Measurements from ENCODE around the gene CRCP. TPM values are rescaled to one million over a fixed set of nuclear protein-coding genes. Genes with fewer than 3 reads are reported as not detected.

The CRCP gene
- total RNA-seq, 1 experiment from 2014 or later = 36.4 TPM

DNA sequence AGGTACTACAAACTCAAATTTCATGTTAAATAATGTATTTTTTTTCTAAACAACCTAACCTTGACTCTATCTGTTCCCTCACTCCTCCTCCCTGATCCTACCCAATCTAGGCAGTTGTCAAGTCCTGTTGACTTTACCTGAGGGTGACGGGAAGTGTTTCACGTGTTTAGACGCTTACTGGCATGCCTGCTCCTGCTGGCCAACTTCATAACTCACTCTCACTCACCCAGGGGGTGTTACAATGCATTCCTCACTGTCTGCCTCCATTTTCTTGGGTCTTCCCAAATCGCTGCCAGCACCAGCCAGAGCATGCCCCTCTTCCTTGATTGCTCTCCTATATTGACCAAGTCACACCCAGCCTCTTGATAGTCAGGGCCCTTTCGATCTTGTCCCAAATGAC is 28.3 kb downstream of the CRCP start:
- ChIA-PET CTCF (no interaction called here), POLR2A (ENCODE audit: unreplicated experiment) (no interaction called here)
- Histone ChIP-seq H3F3A (ENCODE audit: low read length, unreplicated experiment) (no peaks in the 10 kb centered on the region), H3K27me3 (ENCODE audit: low read length) (no peaks in the 10 kb centered on the region), H3K36me3 (ENCODE audit: low read depth, low read length) (peaks cover 46% of the 10 kb centered on the region), H3K27ac (ENCODE audit: low read length) (no peak overlapping the region), H3K4me1 (ENCODE audit: insufficient read depth, low read length) (peaks cover 19% of the 10 kb centered on the region), H2AFZ (ENCODE audit: low read length) (no peak overlapping the region), H3K4me2 (ENCODE audit: low read length) (no peak overlapping the region), H3K9me3 (ENCODE audit: low read length) (no peaks in the 10 kb centered on the region), H3K9me2 (replicated peaks; ENCODE audit: low read length) (no peaks in the 10 kb centered on the region), H3K79me2 (ENCODE audit: low read length) (peaks cover 13% of the 10 kb centered on the region; the same call in 1 of the 2 replicates), H4K20me1 (ENCODE audit: low read length) (no peaks in the 10 kb centered on the region), H3K9ac (ENCODE audit: low read length) (no peak overlapping the region), H3K4me3 (ENCODE audit: low read length) (no peak overlapping the region)
- intact Hi-C loops (cut with micrococcal nuclease) = no loop called here
- DNase-seq (no peak), ATAC-seq (no peak)
- TF ChIP-seq EZH2phosphoT487 (IDR thresholded peaks at IDR 0.05; ENCODE audit: borderline replicate concordance, low read length) = no peak
- no TSS peak for BruUV-seq (replicated peaks)

DNA sequence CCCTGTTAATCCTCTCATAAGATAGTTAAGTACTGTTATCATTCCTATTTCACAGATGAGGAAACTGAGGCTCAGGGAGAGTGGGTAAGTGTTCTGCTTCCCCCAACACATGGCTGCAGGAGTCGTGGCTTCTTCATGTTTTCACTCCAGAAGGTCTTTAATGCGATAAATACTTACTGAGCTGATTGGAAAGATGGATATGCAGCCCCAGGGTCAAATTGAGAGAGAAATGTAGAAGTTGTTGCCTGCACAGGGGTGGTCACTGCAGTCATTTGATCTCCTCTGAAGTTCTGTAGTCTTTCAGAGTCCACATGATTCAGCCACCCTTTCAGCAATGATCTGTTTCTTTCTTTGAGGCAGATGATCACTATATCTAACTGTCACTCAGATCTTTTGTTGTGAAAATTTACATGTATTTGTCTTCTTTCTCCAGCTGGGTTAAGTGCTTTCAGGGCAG is 29.3 kb downstream of the CRCP start:
- H4K20me1 ChIP-seq (ENCODE audit: low read length) = no peaks in the 10 kb centered on the region
- ChIA-PET POLR2A (ENCODE audit: unreplicated experiment) (no interaction called here), CTCF (no interaction called here)
- intact Hi-C loops (cut with micrococcal nuclease) = no loop called here
- no peak overlapping the region for H2AFZ ChIP-seq (ENCODE audit: low read length)
- no peaks in the 10 kb centered on the region for H3F3A ChIP-seq (ENCODE audit: low read length, unreplicated experiment)
- H3K27me3 ChIP-seq (ENCODE audit: low read length) = no peaks in the 10 kb centered on the region
- H3K4me3 ChIP-seq (ENCODE audit: low read length) = no peak overlapping the region
- H3K9me3 ChIP-seq (ENCODE audit: low read length) = no peaks in the 10 kb centered on the region
- BruUV-seq (replicated peaks) = no TSS peak
- ATAC-seq = no peak
- H3K9ac ChIP-seq (ENCODE audit: low read length) = no peak overlapping the region
- H3K27ac ChIP-seq (ENCODE audit: low read length) = no peak overlapping the region
- DNase-seq = no peak
- H3K9me2 ChIP-seq (replicated peaks; ENCODE audit: low read length) = no peaks in the 10 kb centered on the region
- H3K4me1 ChIP-seq (ENCODE audit: insufficient read depth, low read length) = peaks cover 27% of the 10 kb centered on the region
- H3K4me2 ChIP-seq (ENCODE audit: low read length) = no peak overlapping the region
- H3K79me2 ChIP-seq (ENCODE audit: low read length) = peaks cover 15% of the 10 kb centered on the region; the same call in 1 of the 2 replicates
- peaks cover 45% of the 10 kb centered on the region for H3K36me3 ChIP-seq (ENCODE audit: low read depth, low read length)
- no peak for TF ChIP-seq EZH2phosphoT487 (IDR thresholded peaks at IDR 0.05; ENCODE audit: borderline replicate concordance, low read length)
- TF ChIP-seq EZH2 (IDR thresholded peaks at IDR 0.05; ENCODE audit: low read length, unreplicated experiment) = no peak
- TF ChIP-seq, protein P1, sequence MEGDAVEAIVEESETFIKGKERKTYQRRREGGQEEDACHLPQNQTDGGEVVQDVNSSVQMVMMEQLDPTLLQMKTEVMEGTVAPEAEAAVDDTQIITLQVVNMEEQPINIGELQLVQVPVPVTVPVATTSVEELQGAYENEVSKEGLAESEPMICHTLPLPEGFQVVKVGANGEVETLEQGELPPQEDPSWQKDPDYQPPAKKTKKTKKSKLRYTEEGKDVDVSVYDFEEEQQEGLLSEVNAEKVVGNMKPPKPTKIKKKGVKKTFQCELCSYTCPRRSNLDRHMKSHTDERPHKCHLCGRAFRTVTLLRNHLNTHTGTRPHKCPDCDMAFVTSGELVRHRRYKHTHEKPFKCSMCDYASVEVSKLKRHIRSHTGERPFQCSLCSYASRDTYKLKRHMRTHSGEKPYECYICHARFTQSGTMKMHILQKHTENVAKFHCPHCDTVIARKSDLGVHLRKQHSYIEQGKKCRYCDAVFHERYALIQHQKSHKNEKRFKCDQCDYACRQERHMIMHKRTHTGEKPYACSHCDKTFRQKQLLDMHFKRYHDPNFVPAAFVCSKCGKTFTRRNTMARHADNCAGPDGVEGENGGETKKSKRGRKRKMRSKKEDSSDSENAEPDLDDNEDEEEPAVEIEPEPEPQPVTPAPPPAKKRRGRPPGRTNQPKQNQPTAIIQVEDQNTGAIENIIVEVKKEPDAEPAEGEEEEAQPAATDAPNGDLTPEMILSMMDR (conservative IDR thresholded peaks at IDR 0.05; ENCODE audit: low read depth, low read length) = no peak

DNA sequence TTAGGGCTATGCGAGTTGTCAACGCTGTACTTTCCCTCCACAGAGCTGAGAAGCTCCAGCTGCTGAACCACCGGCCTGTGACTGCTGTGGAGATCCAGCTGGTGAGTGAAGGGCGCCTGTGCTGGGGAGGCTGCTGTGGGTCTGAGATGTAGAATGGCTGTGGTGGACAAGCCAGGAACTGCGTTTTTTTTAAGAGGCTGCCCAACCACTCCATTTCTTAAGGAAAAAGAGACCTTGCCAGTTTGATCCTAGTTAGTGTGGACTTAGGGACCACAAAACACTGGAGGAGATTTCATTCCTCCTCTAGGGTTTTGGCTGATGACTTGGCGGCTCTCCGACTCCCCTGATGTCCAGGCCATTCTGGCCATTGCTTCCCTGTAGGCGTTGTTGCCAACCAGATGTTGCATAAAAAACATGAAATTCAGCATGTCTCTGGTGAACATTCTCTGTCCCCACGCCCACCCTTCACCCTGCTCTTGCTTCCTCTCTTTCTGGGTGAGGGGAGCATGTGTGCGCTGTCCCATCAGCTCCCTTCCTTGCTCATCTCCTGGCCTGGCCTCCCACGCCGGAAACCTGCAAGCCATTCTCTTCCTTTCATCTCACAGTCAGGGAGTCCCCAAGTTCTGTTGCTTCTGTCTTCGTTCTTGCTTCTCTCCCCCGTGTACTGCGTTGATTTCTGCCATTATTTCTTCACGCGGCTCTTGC is 30.9 kb downstream of the CRCP start:
- POLR2A ChIA-PET (ENCODE audit: unreplicated experiment) = no interaction called here

More for the DNA sequence above, 30.9 kb downstream of the CRCP start:
- peaks cover 16% of the 10 kb centered on the region for H3K79me2 ChIP-seq (ENCODE audit: low read length)
- H3K9me3 ChIP-seq (ENCODE audit: low read length) = no peaks in the 10 kb centered on the region
- H3F3A ChIP-seq (ENCODE audit: low read length, unreplicated experiment) = no peaks in the 10 kb centered on the region
- no peaks in the 10 kb centered on the region for H3K27me3 ChIP-seq (ENCODE audit: low read length)
- no peak overlapping the region for H3K4me2 ChIP-seq (ENCODE audit: low read length)
- no TSS peak for BruUV-seq (replicated peaks)
- H3K4me1 ChIP-seq (ENCODE audit: insufficient read depth, low read length) = peaks cover 19% of the 10 kb centered on the region
- H3K4me3 ChIP-seq (ENCODE audit: low read length) = no peak overlapping the region
- H3K9me2 ChIP-seq (replicated peaks; ENCODE audit: low read length) = no peaks in the 10 kb centered on the region
- intact Hi-C loops (cut with micrococcal nuclease) = no loop called here
- TF ChIP-seq, protein P1 (conservative IDR thresholded peaks at IDR 0.05; ENCODE audit: low read depth, low read length) = no peak
- TF ChIP-seq EZH2 (IDR thresholded peaks at IDR 0.05; ENCODE audit: low read length, unreplicated experiment) (no peak), EZH2phosphoT487 (IDR thresholded peaks at IDR 0.05; ENCODE audit: borderline replicate concordance, low read length) (no peak)
- CTCF ChIA-PET = no interaction called here
- DNase-seq = no peak
- no peaks in the 10 kb centered on the region for H4K20me1 ChIP-seq (ENCODE audit: low read length)
- no peak overlapping the region for H3K27ac ChIP-seq (ENCODE audit: low read length)
- no peak overlapping the region for H3K9ac ChIP-seq (ENCODE audit: low read length)
- H2AFZ ChIP-seq (ENCODE audit: low read length) = no peak overlapping the region
- no peak for ATAC-seq
- H3K36me3 ChIP-seq (ENCODE audit: low read depth, low read length) = peaks cover 54% of the 10 kb centered on the region
